Activated T-cell treated with anti-CD3 and anti-CD28 coated beads, Interleukin-2, amount 50 U/mL, for 24 hours (primary cell): ENCODE data around the gene JPH3.

Source experiments
- DNase-seq: peaks from one replicate; pipeline ENCODE4 v3.0.0-alpha.2; 2020
- H3K27ac Mint-ChIP-seq: 2 replicates; pipeline ENCODE4 v1.8.0; 2020; ENCODE audit warnings: mild to moderate bottlenecking, mixed read lengths
- H3K27me3 Mint-ChIP-seq: 2 replicates; pipeline ENCODE4 v1.8.0; 2020; ENCODE audit warnings: mixed read lengths
- H3K36me3 Mint-ChIP-seq: 2 replicates; pipeline ENCODE4 v1.8.0; 2020; ENCODE audit warnings: low read depth, mixed read lengths
- H3K4me1 Mint-ChIP-seq: 2 replicates; pipeline ENCODE4 v1.8.0; 2020; ENCODE audit warnings: low read depth, mixed read lengths
- H3K4me3 Mint-ChIP-seq: 2 replicates; pipeline ENCODE4 v1.8.0; 2020; ENCODE audit warnings: mild to moderate bottlenecking, moderate library complexity, mixed read lengths
- H3K9me3 Mint-ChIP-seq: 2 replicates; pipeline ENCODE4 v1.8.0; 2020; ENCODE audit warnings: mixed read lengths

The JPH3 gene

DNA sequence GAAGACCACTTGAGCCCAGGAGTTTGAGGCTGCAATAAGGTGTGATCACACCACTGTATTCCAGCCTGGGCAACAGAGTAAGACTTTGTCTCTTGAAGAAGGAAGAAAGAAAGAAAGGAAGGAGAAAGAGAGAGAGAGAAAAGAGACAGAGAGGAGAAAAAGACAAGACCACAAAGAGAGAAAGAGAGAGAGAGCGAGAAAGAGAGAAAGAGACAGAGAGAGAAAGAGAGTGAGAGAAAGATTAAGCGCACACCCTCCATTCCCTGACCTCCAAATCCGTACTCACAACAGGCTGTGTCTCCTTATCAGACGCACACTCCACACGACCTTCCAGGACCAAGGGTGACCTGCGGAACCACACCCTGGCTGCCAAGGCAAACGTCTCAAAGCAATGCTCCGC lies 143.9 kb downstream of the JPH3 start:
- no peaks in the 10 kb centered on the region for H3K9me3 Mint-ChIP-seq
- H3K4me3 Mint-ChIP-seq, result no peak overlapping the region
- DNase-seq, result no peak
- peaks cover 94% of the 10 kb centered on the region for H3K36me3 Mint-ChIP-seq
- peaks cover 5% of the 10 kb centered on the region for H3K4me1 Mint-ChIP-seq
- H3K27ac Mint-ChIP-seq, result no peak overlapping the region
- H3K27me3 Mint-ChIP-seq, result no peaks in the 10 kb centered on the region
